Endothelial cell of umbilical vein (primary cell): ENCODE measurements around the gene PDGFB. TPM values are rescaled to one million over a fixed set of nuclear protein-coding genes. Genes with fewer than 3 reads are reported as not detected.

Experiments used
- BruUV-seq: library from RNA; stranded (reverse); fragments of 400-500 nt; replicated peaks from 2 replicates; lab custom pipeline; 2021; lab: Mats Ljungman, UMichigan
- CTCF ChIA-PET: fragments of 300-600, 350-600 bp; sonication (Branson Sonifier 250); formaldehyde crosslinking; loops from one replicate; lab custom pipeline; 2021; ENCODE audit warnings: antibody characterized with exemption, inconsistent platforms; lab: Charles Lee
- POLR2A ChIA-PET: fragments of 300-600, 350-600 bp; sonication (Branson Sonifier 250); formaldehyde crosslinking; loops from one replicate; lab custom pipeline; 2021; ENCODE audit warnings: antibody characterized with exemption, inconsistent platforms; lab: Charles Lee
- DNase-seq: peaks from one replicate; pipeline ENCODE4 v3.0.0-alpha.2; 2011; ENCODE audit warnings: low read depth, low spot score
- FAIRE-seq: peaks from 2 replicates; lab custom pipeline; 2011; peaks lifted over from hg19 to GRCh38; lab: Jason Lieb, UNC
- H2AFZ ChIP-seq: 2 replicates; pipeline ENCODE4 v1.6.0; 2012; ENCODE audit warnings: low read depth, low read length, control low read depth, inconsistent platforms
- H3K27ac ChIP-seq: 2 replicates; pipeline ENCODE4 v1.5.1; 2011; ENCODE audit warnings: low read depth, mild to moderate bottlenecking, control low read depth, low read length, moderate library complexity; ENCODE audit not compliant: insufficient read depth
- H3K27me3 ChIP-seq, 2 experiments: 2 replicates each; pipeline versions ENCODE4 v1.6.0 to v1.6.1; 2011; ENCODE audit warnings: low read length in 2 of 2, mixed read lengths in 1 of 2; ENCODE audit not compliant: control insufficient read depth in 2 of 2, insufficient read depth in 2 of 2
- H3K36me3 ChIP-seq, 2 experiments: 2 replicates in 1 of 2; 3 replicates in 1 of 2; pipeline ENCODE4 v1.5.1; 2011; ENCODE audit warnings: low read length in 2 of 2, mild to moderate bottlenecking in 1 of 2, moderate library complexity in 1 of 2; ENCODE audit not compliant: control insufficient read depth in 2 of 2, insufficient read depth in 2 of 2; ENCODE audit errors: extremely low read depth in 1 of 2
- H3K4me1 ChIP-seq: 3 replicates; pipeline ENCODE4 v1.5.1; 2011; ENCODE audit warnings: mild to moderate bottlenecking, low read length; ENCODE audit not compliant: control insufficient read depth, insufficient read depth; ENCODE audit errors: extremely low read depth
- H3K4me2 ChIP-seq: 2 replicates; pipeline ENCODE4 v1.6.1; 2011; ENCODE audit warnings: low read length, control low read depth, mixed read lengths; ENCODE audit not compliant: insufficient read depth
- H3K4me3 ChIP-seq, 3 experiments: fragments of 200-600 bp in 1 of 3; sonication (generic), shearing (Covaris generic) in 1 of 3; replicated peaks in 1 of 3; 2 replicates each; pipeline ENCODE4 v1.5.1; 2011 to 2016; ENCODE audit warnings: control low read depth in 3 of 3, low read length in 3 of 3, mild to moderate bottlenecking in 2 of 3, inconsistent platforms in 1 of 3, low read depth in 1 of 3, moderate library complexity in 1 of 3; ENCODE audit not compliant: insufficient read depth in 1 of 3
- H3K79me2 ChIP-seq: 2 replicates; pipeline ENCODE4 v1.6.0; 2012; ENCODE audit warnings: low read length, inconsistent platforms; ENCODE audit not compliant: control insufficient read depth, insufficient read depth
- H3K9ac ChIP-seq: replicated peaks from 2 replicates; pipeline ENCODE3; 2011; ENCODE audit warnings: low read length, control low read depth; ENCODE audit not compliant: insufficient read depth; ENCODE audit errors: extremely low read depth
- H3K9me1 ChIP-seq: replicated peaks from 3 replicates; pipeline ENCODE4 v1.6.0; 2011; ENCODE audit warnings: mild to moderate bottlenecking, low read length; ENCODE audit not compliant: control insufficient read depth, insufficient read depth; ENCODE audit errors: extremely low read depth
- H3K9me3 ChIP-seq: replicated peaks from 2 replicates; pipeline ENCODE4 v1.5.1; 2012; ENCODE audit warnings: low read length, inconsistent platforms; ENCODE audit not compliant: control insufficient read depth, insufficient read depth
- H4K20me1 ChIP-seq: replicated peaks from 2 replicates; pipeline ENCODE3; 2011; ENCODE audit warnings: mild to moderate bottlenecking, low read length; ENCODE audit not compliant: control insufficient read depth, insufficient read depth; ENCODE audit errors: extremely low read depth
- CTCF ChIP-seq, 2 donors: IDR thresholded peaks; 1 replicate in 1 of 2; 2 replicates in 1 of 2; pipeline ENCODE4 v1.5.1; 2011; ENCODE audit warnings: low read length in 2 of 2, mild to moderate bottlenecking in 2 of 2, moderate library complexity in 2 of 2, control low read depth in 1 of 2, inconsistent platforms in 1 of 2, low read depth in 1 of 2; ENCODE audit not compliant: insufficient read depth in 1 of 2; ENCODE audit errors: extremely low read depth in 1 of 2
- EZH2 ChIP-seq: IDR thresholded peaks from 2 replicates; pipeline ENCODE4 v1.6.1; 2012; ENCODE audit warnings: borderline replicate concordance, low read depth, mild to moderate bottlenecking, moderate library complexity, low read length, inconsistent platforms; ENCODE audit not compliant: severe bottlenecking
- FOS ChIP-seq: IDR thresholded peaks from 2 replicates; pipeline ENCODE4 v1.6.1; 2011; ENCODE audit warnings: mild to moderate bottlenecking, low read length, moderate library complexity, borderline replicate concordance; ENCODE audit not compliant: insufficient read depth
- GATA2 ChIP-seq: IDR thresholded peaks from 2 replicates; pipeline ENCODE4 v1.7.0; 2011; ENCODE audit warnings: low read depth, mild to moderate bottlenecking, moderate library complexity, mixed read lengths, low read length; ENCODE audit not compliant: insufficient read length, insufficient read depth
- JUN ChIP-seq: IDR thresholded peaks from 2 replicates; pipeline ENCODE4 v1.6.1; 2011; ENCODE audit warnings: borderline replicate concordance, low read depth; ENCODE audit not compliant: insufficient read length, insufficient read depth
- MYC ChIP-seq: IDR thresholded peaks from one replicate; pipeline ENCODE4 v1.6.1; 2011; ENCODE audit warnings: mild to moderate bottlenecking, low read depth, low read length
- POLR2A ChIP-seq: IDR thresholded peaks from 2 replicates; pipeline ENCODE4 v1.6.1; 2012; ENCODE audit warnings: low read depth, mild to moderate bottlenecking, control low read depth, low read length
- POLR2AphosphoS5 ChIP-seq: IDR thresholded peaks from 2 replicates; pipeline ENCODE4 v1.6.1; 2012; ENCODE audit warnings: low read depth, mild to moderate bottlenecking, control low read depth, low read length, moderate library complexity; ENCODE audit not compliant: insufficient read depth
- dilution Hi-C: fragments of 300-500 bp; cut with MboI; formaldehyde crosslinking; loops from one replicate; pipeline ENCODE4 v1.15.0; 2019; ENCODE audit warnings: low sequenced_read_pairs; ENCODE audit not compliant: extremely low pct_ligation_motif_present
- intact Hi-C: fragments of 100-400 bp; cut with micrococcal nuclease; formaldehyde crosslinking; loops from one replicate; pipeline ENCODE4 v1.10.0; 2022
- polyA plus RNA-seq, 4 experiments: library from polyadenylated mRNA; depleted of rRNA in 3 of 4; stranded (reverse) in 3 of 4; unstranded in 1 of 4; fragments of >200 nt; gene quantifications; 2 replicates each; pipeline versions ENCODE4 v1.2.1 to v1.2.3, GENCODE V29; 2011 to 2012; ENCODE audit warnings: missing spikeins in 1 of 4
- total RNA-seq: library from RNA; stranded (reverse); gene quantifications from 2 replicates; pipeline ENCODE4 v1.2.3, GENCODE V29; 2021
- TF ChIP-seq, protein P1 (sequence below): IDR thresholded peaks from 2 replicates; pipeline ENCODE4 v1.6.1; 2011; ENCODE audit not compliant: insufficient read depth, insufficient read length

Gene PDGFB
- total and polyA plus RNA-seq, 2 donors (not counting 3 experiments of a cell fraction or from before 2014, with no cell fraction given): 135 to 240 TPM

- Histone ChIP-seq H3K4me1 (no peaks in the 10 kb centered on the region), H4K20me1 (no peaks in the 10 kb centered on the region), H3K27ac (no peak overlapping the region), H3K4me3 (no peak overlapping the region), H3K27me3 (peaks cover 0 to 2% of the 10 kb centered on the region in 2 experiments), H3K9me1 (no peaks in the 10 kb centered on the region), H3K9ac (no peak overlapping the region), H3K36me3 (no peaks in the 10 kb centered on the region), H3K79me2 (no peaks in the 10 kb centered on the region), H2AFZ (no peak overlapping the region), H3K4me2 (no peak overlapping the region), H3K9me3 (no peaks in the 10 kb centered on the region)
- FAIRE-seq: no peak
- TF ChIP-seq, protein P1, sequence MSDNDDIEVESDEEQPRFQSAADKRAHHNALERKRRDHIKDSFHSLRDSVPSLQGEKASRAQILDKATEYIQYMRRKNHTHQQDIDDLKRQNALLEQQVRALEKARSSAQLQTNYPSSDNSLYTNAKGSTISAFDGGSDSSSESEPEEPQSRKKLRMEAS: no peak
- no peak for TF ChIP-seq MYC
- no peak for DNase-seq
- CTCF ChIA-PET: no interaction called here
- intact Hi-C loops (no loop called here), dilution Hi-C loops (no loop called here)
- no TSS peak for BruUV-seq
- POLR2A ChIA-PET: no interaction called here
Observed at GRCh38 chr22:39194098-39194497, 50.7 kb downstream of the PDGFB start.

DNA sequence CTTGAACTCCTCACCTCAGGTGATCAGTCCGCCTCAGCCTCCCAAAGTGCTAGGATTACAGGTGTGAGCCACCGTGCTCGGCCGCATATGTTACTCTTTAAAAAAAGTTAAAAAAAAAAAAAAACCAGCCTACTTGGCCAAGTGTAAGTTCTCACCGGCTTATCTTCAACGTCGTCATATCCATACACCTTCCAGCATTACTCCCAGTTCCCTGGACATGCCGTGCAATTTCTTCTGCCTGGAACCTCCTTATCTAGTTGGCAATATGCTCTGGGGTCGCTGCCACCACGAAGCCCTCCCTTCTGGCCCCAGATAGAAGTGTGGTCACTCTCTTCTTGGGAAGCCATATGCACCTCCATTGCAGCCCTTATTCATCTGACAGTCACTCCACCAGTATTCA is 56.0 kb downstream of the PDGFB start:
- Histone ChIP-seq H3K27ac (no peak overlapping the region), H2AFZ (no peak overlapping the region), H3K79me2 (no peaks in the 10 kb centered on the region), H3K4me3 (no peak overlapping the region), H3K4me2 (no peak overlapping the region), H3K9ac (no peak overlapping the region), H3K36me3 (no peaks in the 10 kb centered on the region), H3K9me3 (no peaks in the 10 kb centered on the region), H3K9me1 (no peaks in the 10 kb centered on the region), H3K4me1 (peaks cover 5% of the 10 kb centered on the region), H3K27me3 (no peaks in the 10 kb centered on the region), H4K20me1 (no peaks in the 10 kb centered on the region)
- dilution Hi-C loops (no loop called here), intact Hi-C loops (no loop called here)
- BruUV-seq: no TSS peak
- CTCF ChIA-PET: no interaction called here
- no peak for FAIRE-seq
- DNase-seq: no peak
- POLR2A ChIA-PET: no interaction called here
- TF ChIP-seq MYC: no peak
- TF ChIP-seq, protein P1: no peak
- TF ChIP-seq CTCF (IDR thresholded peaks at IDR 0.05; ENCODE audit: extremely low read depth in 1 of 2, insufficient read depth in 1 of 2, low read depth in 1 of 2, low read length in 2 of 2): no peak
- no peak for TF ChIP-seq POLR2A
- TF ChIP-seq EZH2: no peak
- no peak for TF ChIP-seq POLR2AphosphoS5
- TF ChIP-seq FOS: no peak
- TF ChIP-seq GATA2: no peak
- no peak for TF ChIP-seq JUN
